Liver (tissue), 3 donors: Measurements from ENCODE around the gene LYZL1.

Experiments used
- JUND ChIP-seq, 2 donors: IDR thresholded peaks; 2 replicates each; pipeline ENCODE4 v1.6.1; 2016; ENCODE audit warnings: antibody characterized with exemption in 2 of 2
- RAD21 ChIP-seq, 2 donors: IDR thresholded peaks; 2 replicates each; pipeline ENCODE4 v1.6.1; 2016; ENCODE audit warnings: antibody characterized with exemption in 2 of 2, mild to moderate bottlenecking in 2 of 2
- SP1 ChIP-seq: IDR thresholded peaks from 2 replicates; pipeline ENCODE4 v1.6.1; 2018; ENCODE audit warnings: antibody characterized with exemption, mild to moderate bottlenecking
- YY1 ChIP-seq: IDR thresholded peaks from 2 replicates; pipeline ENCODE4 v1.6.1; 2016; ENCODE audit warnings: antibody characterized with exemption, mild to moderate bottlenecking
- TF ChIP-seq, protein P1 (sequence below): fragments of 150-350 bp; IDR thresholded peaks from 2 replicates; pipeline ENCODE4 v1.5.1; 2017; ENCODE audit warnings: improper control_type of control experiment, low read depth, low read length; ENCODE audit not compliant: missing input control
- TF ChIP-seq, protein P2 (sequence below): IDR thresholded peaks from 2 replicates; pipeline ENCODE4 v1.6.1; 2016; ENCODE audit warnings: antibody characterized with exemption
- TF ChIP-seq, protein P3 (sequence below): IDR thresholded peaks from 2 replicates; pipeline ENCODE4 v1.6.1; 2016; ENCODE audit warnings: antibody characterized with exemption
- TF ChIP-seq, protein P4 (sequence below): IDR thresholded peaks from 2 replicates; pipeline ENCODE4 v1.6.1; 2016; ENCODE audit warnings: antibody characterized with exemption
- donor health status: healthy.
- donor health status: healthy.

DNA sequence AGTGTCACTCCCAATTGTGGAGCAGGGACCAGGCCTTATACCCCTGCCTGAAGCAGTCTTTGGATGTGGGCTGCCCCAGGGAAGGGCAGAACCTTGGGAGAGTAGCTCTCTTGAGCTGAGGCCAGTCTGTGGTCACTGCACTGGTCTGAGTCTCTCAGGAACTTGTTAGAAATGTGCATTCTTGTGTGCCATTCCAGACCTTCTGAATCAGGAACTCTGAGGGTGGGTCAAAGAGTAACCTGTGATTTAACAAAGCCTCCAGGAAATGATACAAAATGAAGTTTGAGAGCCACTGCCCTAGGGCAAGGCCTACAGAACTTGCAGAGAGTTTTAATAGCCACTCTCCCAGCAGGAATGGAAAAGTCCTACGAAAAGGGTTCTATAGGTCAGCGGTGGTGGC is 68.1 kb downstream of the LYZL1 start:
- no peak for TF ChIP-seq YY1
- no peak for TF ChIP-seq SP1
- TF ChIP-seq, protein P1, sequence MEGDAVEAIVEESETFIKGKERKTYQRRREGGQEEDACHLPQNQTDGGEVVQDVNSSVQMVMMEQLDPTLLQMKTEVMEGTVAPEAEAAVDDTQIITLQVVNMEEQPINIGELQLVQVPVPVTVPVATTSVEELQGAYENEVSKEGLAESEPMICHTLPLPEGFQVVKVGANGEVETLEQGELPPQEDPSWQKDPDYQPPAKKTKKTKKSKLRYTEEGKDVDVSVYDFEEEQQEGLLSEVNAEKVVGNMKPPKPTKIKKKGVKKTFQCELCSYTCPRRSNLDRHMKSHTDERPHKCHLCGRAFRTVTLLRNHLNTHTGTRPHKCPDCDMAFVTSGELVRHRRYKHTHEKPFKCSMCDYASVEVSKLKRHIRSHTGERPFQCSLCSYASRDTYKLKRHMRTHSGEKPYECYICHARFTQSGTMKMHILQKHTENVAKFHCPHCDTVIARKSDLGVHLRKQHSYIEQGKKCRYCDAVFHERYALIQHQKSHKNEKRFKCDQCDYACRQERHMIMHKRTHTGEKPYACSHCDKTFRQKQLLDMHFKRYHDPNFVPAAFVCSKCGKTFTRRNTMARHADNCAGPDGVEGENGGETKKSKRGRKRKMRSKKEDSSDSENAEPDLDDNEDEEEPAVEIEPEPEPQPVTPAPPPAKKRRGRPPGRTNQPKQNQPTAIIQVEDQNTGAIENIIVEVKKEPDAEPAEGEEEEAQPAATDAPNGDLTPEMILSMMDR, result no peak
- TF ChIP-seq, protein P2, sequence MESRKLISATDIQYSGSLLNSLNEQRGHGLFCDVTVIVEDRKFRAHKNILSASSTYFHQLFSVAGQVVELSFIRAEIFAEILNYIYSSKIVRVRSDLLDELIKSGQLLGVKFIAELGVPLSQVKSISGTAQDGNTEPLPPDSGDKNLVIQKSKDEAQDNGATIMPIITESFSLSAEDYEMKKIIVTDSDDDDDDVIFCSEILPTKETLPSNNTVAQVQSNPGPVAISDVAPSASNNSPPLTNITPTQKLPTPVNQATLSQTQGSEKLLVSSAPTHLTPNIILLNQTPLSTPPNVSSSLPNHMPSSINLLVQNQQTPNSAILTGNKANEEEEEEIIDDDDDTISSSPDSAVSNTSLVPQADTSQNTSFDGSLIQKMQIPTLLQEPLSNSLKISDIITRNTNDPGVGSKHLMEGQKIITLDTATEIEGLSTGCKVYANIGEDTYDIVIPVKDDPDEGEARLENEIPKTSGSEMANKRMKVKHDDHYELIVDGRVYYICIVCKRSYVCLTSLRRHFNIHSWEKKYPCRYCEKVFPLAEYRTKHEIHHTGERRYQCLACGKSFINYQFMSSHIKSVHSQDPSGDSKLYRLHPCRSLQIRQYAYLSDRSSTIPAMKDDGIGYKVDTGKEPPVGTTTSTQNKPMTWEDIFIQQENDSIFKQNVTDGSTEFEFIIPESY, result no peak
- TF ChIP-seq, protein P3, sequence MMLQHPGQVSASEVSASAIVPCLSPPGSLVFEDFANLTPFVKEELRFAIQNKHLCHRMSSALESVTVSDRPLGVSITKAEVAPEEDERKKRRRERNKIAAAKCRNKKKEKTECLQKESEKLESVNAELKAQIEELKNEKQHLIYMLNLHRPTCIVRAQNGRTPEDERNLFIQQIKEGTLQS, result no peak
- TF ChIP-seq, protein P4, sequence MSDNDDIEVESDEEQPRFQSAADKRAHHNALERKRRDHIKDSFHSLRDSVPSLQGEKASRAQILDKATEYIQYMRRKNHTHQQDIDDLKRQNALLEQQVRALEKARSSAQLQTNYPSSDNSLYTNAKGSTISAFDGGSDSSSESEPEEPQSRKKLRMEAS, result no peak
- no peak for TF ChIP-seq JUND (IDR thresholded peaks at IDR 0.05)
- no peak for TF ChIP-seq RAD21 (IDR thresholded peaks at IDR 0.05)
